ENCODE data around the gene TPP1. TPM values are rescaled to one million over a fixed set of nuclear protein-coding genes. Genes with fewer than 3 reads are reported as not detected.

Gene TPP1
- total RNA-seq, 4 donors from 2014 or later = 56.1 to 126 (median 81.9) TPM

DNA sequence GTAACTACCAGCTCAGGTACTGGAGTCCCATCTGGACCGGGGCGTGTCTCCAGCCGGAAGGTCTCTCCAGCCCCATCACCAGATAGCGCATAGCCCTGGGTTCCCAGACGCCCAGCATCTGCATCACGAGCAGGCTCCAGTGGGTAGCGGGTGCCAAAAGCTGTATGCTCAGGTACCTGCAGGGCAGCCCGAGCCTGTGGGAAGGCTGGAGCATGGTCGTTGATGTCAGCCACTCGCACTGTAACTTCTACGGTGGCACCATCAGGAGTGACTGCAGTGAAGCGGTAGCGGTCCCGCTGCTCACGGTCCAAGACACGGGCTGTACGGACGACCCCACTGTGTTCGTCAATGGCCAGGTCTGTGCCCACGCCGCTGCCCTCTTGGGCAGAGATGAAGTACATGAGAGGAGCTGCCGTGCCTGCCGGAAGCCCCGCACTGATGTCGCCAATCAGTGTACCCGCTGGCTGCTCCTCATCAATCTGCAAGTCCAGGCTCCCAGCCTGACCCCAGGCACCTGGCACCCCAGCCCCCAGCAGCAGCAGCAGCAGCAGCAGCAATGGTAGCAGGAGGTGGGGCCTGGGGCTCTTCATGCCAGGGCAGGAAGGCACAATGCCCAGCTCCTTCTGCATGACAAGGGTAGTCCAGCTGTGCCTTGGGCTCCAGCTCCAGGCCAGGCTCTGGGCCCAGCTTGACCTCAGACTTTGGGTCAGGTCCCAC lies 21.9 kb upstream of the TPP1 start:
- no peak for DNase-seq (ENCODE audit: low spot score in 2 of 2)
- WGBS = 95% methylated on average over 14 of the region's 26 CpGs
- Histone ChIP-seq H3K4me1 (peaks cover 24% of the 10 kb centered on the region), H3K27me3 (no peaks in the 10 kb centered on the region), H3K27ac (no peak overlapping the region), H3K4me3 (no peak overlapping the region), H3K36me3 (peaks cover 6% of the 10 kb centered on the region), H3K9me3 (no peaks in the 10 kb centered on the region)
- TF ChIP-seq, protein P1, sequence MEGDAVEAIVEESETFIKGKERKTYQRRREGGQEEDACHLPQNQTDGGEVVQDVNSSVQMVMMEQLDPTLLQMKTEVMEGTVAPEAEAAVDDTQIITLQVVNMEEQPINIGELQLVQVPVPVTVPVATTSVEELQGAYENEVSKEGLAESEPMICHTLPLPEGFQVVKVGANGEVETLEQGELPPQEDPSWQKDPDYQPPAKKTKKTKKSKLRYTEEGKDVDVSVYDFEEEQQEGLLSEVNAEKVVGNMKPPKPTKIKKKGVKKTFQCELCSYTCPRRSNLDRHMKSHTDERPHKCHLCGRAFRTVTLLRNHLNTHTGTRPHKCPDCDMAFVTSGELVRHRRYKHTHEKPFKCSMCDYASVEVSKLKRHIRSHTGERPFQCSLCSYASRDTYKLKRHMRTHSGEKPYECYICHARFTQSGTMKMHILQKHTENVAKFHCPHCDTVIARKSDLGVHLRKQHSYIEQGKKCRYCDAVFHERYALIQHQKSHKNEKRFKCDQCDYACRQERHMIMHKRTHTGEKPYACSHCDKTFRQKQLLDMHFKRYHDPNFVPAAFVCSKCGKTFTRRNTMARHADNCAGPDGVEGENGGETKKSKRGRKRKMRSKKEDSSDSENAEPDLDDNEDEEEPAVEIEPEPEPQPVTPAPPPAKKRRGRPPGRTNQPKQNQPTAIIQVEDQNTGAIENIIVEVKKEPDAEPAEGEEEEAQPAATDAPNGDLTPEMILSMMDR (IDR thresholded peaks at IDR 0.05) = no peak
- no peak for TF ChIP-seq POLR2A (IDR thresholded peaks at IDR 0.05)
- TF ChIP-seq EP300 (IDR thresholded peaks at IDR 0.05) = no peak
- no peak for TF ChIP-seq POLR2AphosphoS5 (IDR thresholded peaks at IDR 0.05)

DNA sequence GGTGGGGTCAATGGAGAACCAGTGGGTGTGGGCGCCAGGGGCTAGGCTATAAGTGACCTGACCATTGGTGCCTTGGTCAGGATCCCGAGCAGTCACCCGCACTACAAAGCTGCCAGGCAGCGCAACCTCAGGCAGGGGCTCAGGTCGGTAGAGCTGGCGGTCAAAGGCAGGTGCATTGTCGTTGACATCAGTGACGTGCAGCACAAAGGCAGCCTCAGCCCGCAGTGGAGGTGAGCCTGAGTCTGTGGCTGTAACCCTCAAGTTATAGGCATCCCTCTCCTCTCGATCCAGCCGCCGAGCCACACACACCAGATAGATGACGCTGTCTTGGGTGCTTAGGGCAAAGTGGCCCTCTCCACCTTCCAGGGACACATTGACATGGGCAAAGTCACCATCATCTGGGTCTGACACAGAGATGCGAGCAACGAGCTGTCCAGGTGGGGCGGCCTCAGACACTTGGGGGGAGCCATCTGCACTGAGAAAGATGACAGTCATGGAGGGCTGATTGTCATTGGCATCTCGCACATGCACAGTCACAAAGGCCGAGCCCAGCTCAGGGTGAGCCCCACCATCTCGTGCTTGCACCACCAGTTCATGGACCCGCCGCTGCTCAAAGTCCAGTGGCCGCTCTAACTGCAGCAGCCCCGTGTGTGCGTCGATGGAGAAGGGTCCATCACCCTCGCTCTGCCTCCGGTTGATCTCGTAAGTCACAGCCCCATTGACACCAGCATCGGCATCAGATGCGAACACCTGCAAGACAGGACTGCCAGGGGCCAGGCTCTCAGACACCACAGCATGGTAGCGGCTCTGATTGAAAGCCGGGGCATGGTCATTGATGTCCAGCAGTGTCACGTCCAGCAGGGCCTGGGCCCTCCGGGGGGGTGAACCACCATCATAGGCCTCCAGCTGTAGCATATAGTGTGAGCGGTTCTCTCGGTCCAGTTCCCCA lies 21.1 kb upstream of the TPP1 start:
- WGBS = 94% methylated on average over 26 of the region's 36 CpGs
- Histone ChIP-seq H3K9me3 (no peaks in the 10 kb centered on the region), H3K36me3 (peaks cover 6% of the 10 kb centered on the region), H3K4me1 (peaks cover 25% of the 10 kb centered on the region), H3K27ac (no peak overlapping the region), H3K4me3 (no peak overlapping the region), H3K27me3 (no peaks in the 10 kb centered on the region)
- DNase-seq (ENCODE audit: low spot score in 2 of 2) = no peak
- no peak for TF ChIP-seq EP300 (IDR thresholded peaks at IDR 0.05)
- TF ChIP-seq POLR2AphosphoS5 (IDR thresholded peaks at IDR 0.05) = no peak
- TF ChIP-seq, protein P1 (IDR thresholded peaks at IDR 0.05) = no peak
- TF ChIP-seq POLR2A (IDR thresholded peaks at IDR 0.05) = no peak

DNA sequence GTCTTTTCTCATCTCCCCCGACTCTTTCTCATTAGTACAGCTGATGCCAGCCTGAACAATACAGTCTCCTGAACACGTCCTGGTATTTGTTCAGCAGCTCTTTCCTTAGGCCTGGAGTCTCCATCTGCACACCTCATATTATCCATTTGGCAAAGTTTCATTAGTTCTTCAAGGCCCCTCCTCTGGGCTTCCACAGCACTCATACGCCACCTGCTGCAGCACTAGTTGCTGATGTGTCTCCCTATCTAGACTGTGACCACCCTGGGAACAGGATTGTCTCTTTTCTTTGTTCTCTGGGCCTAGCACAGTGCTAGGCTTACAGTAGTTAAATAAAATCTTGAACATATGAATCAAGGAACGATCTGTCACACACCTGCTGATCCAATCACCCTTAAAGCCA lies 19.2 kb upstream of the TPP1 start:
- WGBS = 74% methylated on average over 4 of the region's 4 CpGs
- TF ChIP-seq POLR2A (IDR thresholded peaks at IDR 0.05) (no peak), POLR2AphosphoS5 (IDR thresholded peaks at IDR 0.05) (no peak), EP300 (IDR thresholded peaks at IDR 0.05) (no peak)
- TF ChIP-seq, protein P1 (IDR thresholded peaks at IDR 0.05) = no peak
- no peak overlapping the region for H3K27ac ChIP-seq
- no peaks in the 10 kb centered on the region for H3K9me3 ChIP-seq
- peaks cover 6% of the 10 kb centered on the region for H3K36me3 ChIP-seq
- DNase-seq (ENCODE audit: low spot score in 2 of 2) = no peak
- H3K27me3 ChIP-seq = no peaks in the 10 kb centered on the region
- H3K4me3 ChIP-seq = no peak overlapping the region
- H3K4me1 ChIP-seq = peaks cover 29% of the 10 kb centered on the region

DNA sequence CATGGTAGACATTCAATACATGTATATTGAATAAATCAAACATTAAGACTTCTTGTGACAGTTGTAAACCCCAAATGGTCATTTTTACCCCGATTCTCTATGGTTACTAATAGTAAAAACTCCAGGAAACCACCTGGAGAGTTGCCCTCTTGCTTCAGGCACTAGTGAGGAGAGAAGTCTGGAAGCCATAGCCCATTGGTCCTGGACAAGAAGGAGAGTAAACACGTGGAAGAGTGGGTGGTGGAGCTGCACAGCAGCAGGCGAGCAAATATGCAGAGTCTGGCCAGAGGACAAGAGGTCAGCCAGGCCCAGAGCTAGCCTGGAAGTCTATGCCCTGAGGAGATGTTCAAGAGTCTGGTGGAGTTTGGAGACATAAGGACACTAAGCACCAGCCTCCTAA lies 18.6 kb upstream of the TPP1 start:
- Histone ChIP-seq H3K9me3 (no peaks in the 10 kb centered on the region), H3K27ac (no peak overlapping the region), H3K4me1 (peaks cover 29% of the 10 kb centered on the region), H3K36me3 (peaks cover 8% of the 10 kb centered on the region), H3K27me3 (no peaks in the 10 kb centered on the region), H3K4me3 (no peak overlapping the region)
- 22% methylated on average over 3 of the region's 3 CpGs for WGBS
- no peak for DNase-seq (ENCODE audit: low spot score in 2 of 2)
- TF ChIP-seq POLR2AphosphoS5 (IDR thresholded peaks at IDR 0.05) (no peak), POLR2A (IDR thresholded peaks at IDR 0.05) (no peak), EP300 (IDR thresholded peaks at IDR 0.05) (no peak)
- TF ChIP-seq, protein P1 (IDR thresholded peaks at IDR 0.05) = no peak

DNA sequence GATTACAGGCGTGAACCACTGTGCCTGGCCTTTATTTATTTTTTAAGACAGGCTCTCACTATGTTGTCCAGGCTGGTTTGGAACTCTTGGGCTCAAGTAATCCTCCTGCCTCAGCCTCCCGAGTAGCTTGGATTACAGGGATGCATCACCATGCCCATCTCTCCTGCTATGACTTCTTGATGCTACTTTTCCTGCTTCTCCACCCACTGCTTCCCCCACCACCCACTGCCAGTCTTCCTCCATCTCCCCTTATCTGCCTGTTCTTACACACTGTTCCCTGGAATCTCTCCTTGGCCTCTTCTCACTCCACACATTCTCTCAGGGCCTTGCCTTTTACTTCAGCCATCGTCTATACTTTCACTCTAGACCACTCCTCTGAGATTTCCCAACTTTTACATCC lies 17.3 kb upstream of the TPP1 start:
- H3K27ac ChIP-seq = no peak overlapping the region
- no peak overlapping the region for H3K4me3 ChIP-seq
- DNase-seq (ENCODE audit: low spot score in 2 of 2) = no peak
- 89% methylated on average over 3 of the region's 3 CpGs for WGBS
- H3K9me3 ChIP-seq = no peaks in the 10 kb centered on the region
- TF ChIP-seq, protein P1 (IDR thresholded peaks at IDR 0.05) = no peak
- H3K4me1 ChIP-seq = peaks cover 29% of the 10 kb centered on the region
- H3K27me3 ChIP-seq = no peaks in the 10 kb centered on the region
- H3K36me3 ChIP-seq = peaks cover 19% of the 10 kb centered on the region
